ENCODE results near the gene IL15. TPM values are rescaled to one million over a fixed set of nuclear protein-coding genes. Genes with fewer than 3 reads are reported as not detected.

The IL15 gene
- total and polyA plus RNA-seq, 2 of the 4 experiments (the other 2 are of a cell fraction) = 5.0 to 5.2 TPM

GRCh38 chr4:141675384-141675783 is 39.0 kb downstream of the IL15 start:
- Histone ChIP-seq H2AFZ (replicated peaks; ENCODE audit: low read length, poor library complexity) (no peak overlapping the region), H3K9me3 (ENCODE audit: control insufficient read depth, insufficient read depth, low read length) (no peaks in the 10 kb centered on the region), H3K56ac (ENCODE audit: extremely low read depth, insufficient read depth, low read length) (no peak overlapping the region), H2BK120ac (ENCODE audit: low read depth, low read length) (no peak overlapping the region), H3K23ac (ENCODE audit: low read depth, low read length) (no peak overlapping the region), H3K4me3 (ENCODE audit: insufficient read depth, low read depth, low read length) (no peak overlapping the region), H3K27ac (ENCODE audit: insufficient read depth, low read length) (no peak overlapping the region), H2AK5ac (ENCODE audit: low read depth, low read length) (no peak overlapping the region), H3K4ac (ENCODE audit: low read depth, low read length) (no peak overlapping the region), H3K36me3 (ENCODE audit: control insufficient read depth, insufficient read depth, low read length) (no peaks in the 10 kb centered on the region), H4K20me1 (ENCODE audit: insufficient read depth, low read length) (no peaks in the 10 kb centered on the region), H4K8ac (ENCODE audit: low read depth in 2 of 2, low read length in 2 of 2) (no peak overlapping the region), H2AK9ac (replicated peaks; ENCODE audit: low read depth, low read length, poor library complexity) (no peak overlapping the region), H3K79me1 (ENCODE audit: low read depth in 1 of 2, low read length in 2 of 2) (no peaks in the 10 kb centered on the region), H3K4me1 (ENCODE audit: control insufficient read depth, insufficient read depth, low read length) (peaks cover 2% of the 10 kb centered on the region; the same call in 1 of the 2 replicates), H3K27me3 (ENCODE audit: control insufficient read depth, insufficient read depth, low read length) (no peaks in the 10 kb centered on the region), H2BK20ac (ENCODE audit: low read depth, low read length) (no peak overlapping the region), H4K91ac (ENCODE audit: insufficient read depth, low read depth, low read length) (no peak overlapping the region), H3K9ac (ENCODE audit: low read depth, low read length) (no peak overlapping the region), H3K18ac (ENCODE audit: low read depth, low read length) (no peak overlapping the region), H3K14ac (replicated peaks; ENCODE audit: low read depth, low read length) (no peak overlapping the region), H2BK5ac (ENCODE audit: low read depth, low read length, poor library complexity, severe bottlenecking) (no peak overlapping the region), H3K9me1 (ENCODE audit: insufficient read depth, low read length) (no peaks in the 10 kb centered on the region), H2BK15ac (ENCODE audit: low read depth, low read length) (no peak overlapping the region), H4K5ac (ENCODE audit: low read depth, low read length) (no peak overlapping the region), H3K4me2 (ENCODE audit: low read depth, low read length) (no peak overlapping the region)
- no peak for DNase-seq
- ATAC-seq (ENCODE audit: low read depth) = no peak
- no CpG with 5 or more reads among the region's 2 CpGs for WGBS, 2 experiments (ENCODE audit: extremely low coverage in 2 of 2, insufficient read length in 1 of 2)
- CTCF ChIA-PET = interaction anchor here (1.0 kb wide), 1 partner anchor 18 kb away, joined by 3 read pairs; no protein-coding TSS in a partner anchor
- intact Hi-C loops (cut with micrococcal nuclease) (no loop called here), dilution Hi-C loops (cut with HindIII; ENCODE audit: low sequenced_read_pairs, unreplicated experiment) (no loop called here), in situ Hi-C loops (cut with MboI; ENCODE audit: low sequenced_read_pairs) (no loop called here)
- BruUV-seq (replicated peaks) = no TSS peak
- POLR2A ChIA-PET (ENCODE audit: unreplicated experiment) = no interaction called here
- no peak for TF ChIP-seq RAD21 (IDR thresholded peaks at IDR 0.05; ENCODE audit: low read length)
- no peak for TF ChIP-seq CEBPB (IDR thresholded peaks at IDR 0.05; ENCODE audit: low read depth, low read length)
- TF ChIP-seq SMC3 (IDR thresholded peaks at IDR 0.05; ENCODE audit: low read depth, low read length) = no peak
- TF ChIP-seq NFE2L2 (IDR thresholded peaks at IDR 0.05; ENCODE audit: low read depth, low read length) = no peak
- TF ChIP-seq MXI1 (IDR thresholded peaks at IDR 0.05; ENCODE audit: borderline replicate concordance, low read depth, low read length) = no peak
- no peak for TF ChIP-seq MAZ (IDR thresholded peaks at IDR 0.05; ENCODE audit: borderline replicate concordance, low read depth, low read length)
- TF ChIP-seq BHLHE40 (IDR thresholded peaks at IDR 0.05; ENCODE audit: low read depth, low read length) = no peak
- no peak for TF ChIP-seq ELK1 (IDR thresholded peaks at IDR 0.05; ENCODE audit: borderline replicate concordance, low read depth, low read length)
- TF ChIP-seq FOS (IDR thresholded peaks at IDR 0.05; ENCODE audit: low read depth, low read length) = no peak
- no peak for TF ChIP-seq MAFK (IDR thresholded peaks at IDR 0.05; ENCODE audit: low read depth, low read length)

Data from IMR-90 (cell line).